Activated naive CD8-positive, alpha-beta T cell treated with anti-CD3 and anti-CD28 coated beads for 36 hours (primary cell): Measurements from ENCODE around the gene TTC28. TPM values are rescaled to one million over a fixed set of nuclear protein-coding genes. Genes with fewer than 3 reads are reported as not detected.
"Not testable (repeated sequence)": the region's sequence is repeated elsewhere in the genome, so short reads cannot be mapped to it uniquely, and the experiment has no call there.

ENCODE experiments used
- DNase-seq: peaks from one replicate; pipeline ENCODE4 v3.0.0; 2021
- H3K27ac Mint-ChIP-seq: one replicate; pipeline ENCODE4 v1.8.0; 2022; ENCODE audit warnings: mild to moderate bottlenecking, moderate library complexity, mixed read lengths
- H3K27me3 Mint-ChIP-seq: one replicate; pipeline ENCODE4 v1.8.0; 2022; ENCODE audit warnings: mild to moderate bottlenecking, mixed read lengths
- H3K36me3 Mint-ChIP-seq: one replicate; pipeline ENCODE4 v1.8.0; 2021; ENCODE audit warnings: mild to moderate bottlenecking, mixed read lengths
- H3K4me1 Mint-ChIP-seq: one replicate; pipeline ENCODE4 v1.8.0; 2021; ENCODE audit warnings: mixed read lengths
- H3K4me3 Mint-ChIP-seq: one replicate; pipeline ENCODE4 v1.8.0; 2022; ENCODE audit warnings: mild to moderate bottlenecking, moderate library complexity, mixed read lengths
- H3K9me3 Mint-ChIP-seq: one replicate; pipeline ENCODE4 v1.8.0; 2022; ENCODE audit warnings: mixed read lengths
- total RNA-seq, 2 experiments: library from RNA; stranded (reverse); gene quantifications; one replicate each; pipeline ENCODE4 v1.2.3, GENCODE V29; 2021

TTC28 gene
- total RNA-seq, 2 experiments from 2014 or later: 1.0 to 1.9 TPM

- Mint-ChIP-seq H3K36me3 (no peaks in the 10 kb centered on the region), H3K27ac (no peak overlapping the region), H3K9me3 (no peaks in the 10 kb centered on the region), H3K4me1 (no peaks in the 10 kb centered on the region), H3K4me3 (no peak overlapping the region), H3K27me3 (no peaks in the 10 kb centered on the region)
- no peak for DNase-seq
Observed at GRCh38 chr22:28105413-28105812, 574.2 kb downstream of the TTC28 start.

DNA sequence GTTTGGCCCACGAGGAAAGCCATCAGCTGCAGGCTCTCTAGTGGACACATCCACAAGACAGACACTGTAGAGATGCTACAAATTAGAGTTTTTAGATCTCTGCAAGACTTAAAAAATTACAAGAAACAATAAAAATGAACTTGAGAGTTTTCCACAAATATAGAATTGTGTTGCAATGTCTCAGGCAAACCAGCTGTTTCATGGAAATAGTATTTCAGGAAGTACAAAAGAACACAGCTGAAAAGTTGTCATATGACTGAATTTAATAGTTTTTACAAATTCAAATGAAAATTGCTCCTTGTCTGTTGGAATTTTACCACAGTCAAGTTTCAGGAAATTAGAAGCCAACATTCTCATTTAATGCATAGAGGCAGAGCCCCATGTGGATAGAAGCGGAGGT, 576.0 kb downstream of the TTC28 start:
- H3K27me3 Mint-ChIP-seq: no peaks in the 10 kb centered on the region
- H3K36me3 Mint-ChIP-seq: no peaks in the 10 kb centered on the region
- H3K9me3 Mint-ChIP-seq: no peaks in the 10 kb centered on the region
- H3K27ac Mint-ChIP-seq: no peak overlapping the region
- H3K4me3 Mint-ChIP-seq: no peak overlapping the region
- DNase-seq: no peak
- H3K4me1 Mint-ChIP-seq: no peaks in the 10 kb centered on the region

- Mint-ChIP-seq H3K27me3 (no peaks in the 10 kb centered on the region), H3K27ac (no peak overlapping the region), H3K4me1 (no peaks in the 10 kb centered on the region), H3K36me3 (no peaks in the 10 kb centered on the region), H3K4me3 (no peak overlapping the region), H3K9me3 (no peaks in the 10 kb centered on the region)
- no peak for DNase-seq
Observed at GRCh38 chr22:28102151-28102812, 577.4 kb downstream of the TTC28 start.

DNA sequence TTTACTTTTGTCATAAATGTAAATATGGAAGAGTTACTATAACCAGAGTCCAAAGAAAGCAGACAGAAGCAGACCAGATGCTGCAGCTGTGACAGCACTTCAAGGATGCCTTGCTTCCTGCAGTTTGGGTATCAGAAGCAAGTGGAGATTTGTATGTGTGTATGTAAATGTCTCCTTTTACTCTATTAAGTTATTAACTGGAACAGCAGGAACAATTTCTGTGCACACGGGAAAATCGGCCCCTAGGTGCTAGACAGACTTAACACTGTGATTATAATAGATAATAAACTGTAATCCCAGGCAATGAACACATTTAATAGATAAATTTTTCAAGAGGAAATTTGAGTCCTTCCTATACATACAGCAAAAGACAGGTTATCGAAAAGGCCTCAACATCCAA, 582.0 kb downstream of the TTC28 start:
- Mint-ChIP-seq H3K4me1 (no peaks in the 10 kb centered on the region), H3K27me3 (no peaks in the 10 kb centered on the region), H3K9me3 (no peaks in the 10 kb centered on the region), H3K36me3 (no peaks in the 10 kb centered on the region), H3K4me3 (no peak overlapping the region), H3K27ac (no peak overlapping the region)
- no peak for DNase-seq

- Mint-ChIP-seq H3K27me3 (no peaks in the 10 kb centered on the region), H3K27ac (no peak overlapping the region), H3K4me3 (no peak overlapping the region), H3K4me1 (no peaks in the 10 kb centered on the region), H3K9me3 (no peaks in the 10 kb centered on the region), H3K36me3 (no peaks in the 10 kb centered on the region)
- no peak for DNase-seq
Observed at GRCh38 chr22:28096161-28096560, 583.5 kb downstream of the TTC28 start.

DNA sequence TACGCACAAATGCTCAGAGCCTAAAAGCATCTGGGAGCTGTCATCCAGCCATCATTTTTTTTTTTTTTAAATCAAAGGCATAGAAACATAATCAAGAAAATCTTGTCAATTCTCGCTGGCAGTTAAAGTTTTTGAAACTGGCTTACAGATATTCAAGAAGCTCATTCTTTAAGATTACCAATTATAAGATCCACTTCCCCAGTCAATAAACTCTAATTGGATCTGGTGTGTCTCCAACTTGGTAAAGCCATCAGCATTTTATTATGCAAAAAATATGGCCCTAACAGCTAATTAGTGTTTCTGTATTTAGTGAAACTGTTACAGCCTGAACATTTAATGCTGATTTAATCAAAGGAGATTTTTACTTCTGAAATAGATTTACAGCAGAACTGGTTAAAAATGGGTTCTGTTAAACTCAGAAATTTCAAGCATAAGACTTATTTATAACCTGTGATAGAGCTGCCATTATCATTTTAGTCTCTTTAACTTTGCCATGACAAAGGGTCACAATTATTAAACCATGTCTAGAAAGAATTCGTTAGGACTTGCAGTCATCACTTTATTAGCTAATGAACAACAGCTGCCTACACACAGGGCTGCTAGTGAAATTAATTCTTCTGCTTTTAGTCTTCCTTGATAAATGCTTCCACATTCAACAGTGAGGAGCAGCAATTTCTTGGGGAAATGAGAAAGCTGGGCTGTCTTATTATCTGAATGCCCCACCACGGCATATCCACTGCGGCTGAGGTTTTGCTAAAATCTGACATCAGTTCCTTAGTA, 584.1 kb downstream of the TTC28 start:
- no peak for DNase-seq
- Mint-ChIP-seq H3K4me1 (no peaks in the 10 kb centered on the region), H3K36me3 (no peaks in the 10 kb centered on the region), H3K9me3 (no peaks in the 10 kb centered on the region), H3K27me3 (no peaks in the 10 kb centered on the region), H3K4me3 (no peak overlapping the region), H3K27ac (no peak overlapping the region)

DNA sequence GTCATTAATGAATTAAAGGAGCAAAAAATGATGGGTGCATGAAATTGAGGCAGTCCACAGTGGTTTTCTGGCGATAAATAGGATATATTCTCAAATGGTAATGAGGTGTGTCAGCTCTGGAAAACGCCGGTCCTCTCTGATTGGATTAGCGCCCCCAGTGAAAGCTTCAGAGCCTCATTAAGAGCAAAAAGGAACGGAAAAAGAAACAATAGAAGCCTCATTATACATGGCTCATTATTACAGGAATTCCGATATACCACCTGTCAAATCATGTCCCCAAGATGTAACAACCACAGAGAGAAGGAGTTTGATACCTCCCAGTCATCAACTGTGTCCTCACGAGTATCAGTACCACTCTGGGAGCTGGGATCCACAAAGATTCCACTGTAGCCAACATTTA, 584.9 kb downstream of the TTC28 start:
- no peak for DNase-seq
- Mint-ChIP-seq H3K27ac (no peak overlapping the region), H3K36me3 (no peaks in the 10 kb centered on the region), H3K4me3 (no peak overlapping the region), H3K4me1 (no peaks in the 10 kb centered on the region), H3K9me3 (no peaks in the 10 kb centered on the region), H3K27me3 (no peaks in the 10 kb centered on the region)

- no peaks in the 10 kb centered on the region for H3K9me3 Mint-ChIP-seq
- no peak overlapping the region for H3K4me3 Mint-ChIP-seq
- no peak for DNase-seq
- no peaks in the 10 kb centered on the region for H3K27me3 Mint-ChIP-seq
- peaks cover 2% of the 10 kb centered on the region for H3K36me3 Mint-ChIP-seq
- H3K4me1 Mint-ChIP-seq: no peaks in the 10 kb centered on the region
- H3K27ac Mint-ChIP-seq: no peak overlapping the region
Observed at GRCh38 chr22:28093711-28094110, 585.9 kb downstream of the TTC28 start.

DNA sequence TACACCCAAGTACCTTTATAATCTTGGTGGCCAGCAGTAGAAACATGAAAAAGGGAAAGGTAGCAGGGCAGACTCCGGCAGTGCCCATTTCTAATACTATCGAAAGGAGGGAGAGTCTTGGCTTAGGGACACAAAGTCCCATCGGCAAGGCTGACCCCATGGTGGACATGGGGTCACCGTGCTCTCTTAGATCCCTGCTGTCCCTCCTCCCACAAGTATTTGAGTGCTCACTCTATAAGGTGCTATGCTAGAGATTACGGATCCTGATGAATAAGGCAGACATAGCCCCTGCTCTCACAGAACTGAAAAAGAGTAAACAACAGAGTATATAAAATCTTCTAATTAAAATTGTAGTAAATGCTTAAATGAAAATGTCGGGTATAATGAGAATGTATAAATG, 588.2 kb downstream of the TTC28 start:
- Mint-ChIP-seq H3K4me3 (no peak overlapping the region), H3K4me1 (no peaks in the 10 kb centered on the region), H3K36me3 (peaks cover 6% of the 10 kb centered on the region), H3K27me3 (no peaks in the 10 kb centered on the region), H3K9me3 (no peaks in the 10 kb centered on the region), H3K27ac (no peak overlapping the region)
- DNase-seq: no peak

DNA sequence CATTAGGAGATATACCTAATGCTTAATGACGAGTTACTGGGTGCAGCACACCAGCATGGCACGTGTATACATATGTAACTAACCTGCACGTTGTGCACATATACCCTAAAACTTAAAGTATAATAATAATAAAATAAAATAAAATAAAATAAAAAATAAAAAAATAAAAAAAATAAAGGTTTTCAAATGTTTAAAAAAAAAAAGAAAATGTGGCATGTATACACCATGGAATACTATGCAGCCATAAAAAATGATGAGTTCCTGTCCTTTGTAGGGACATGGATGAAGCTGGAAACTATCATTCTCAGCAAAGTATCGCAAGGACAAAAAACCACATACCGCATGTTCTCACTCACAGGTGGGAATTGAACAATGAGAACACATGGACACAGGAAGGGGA, 590.1 kb downstream of the TTC28 start:
- H3K9me3 Mint-ChIP-seq, H3K27ac Mint-ChIP-seq, H3K4me3 Mint-ChIP-seq, H3K27me3 Mint-ChIP-seq, DNase-seq, H3K4me1 Mint-ChIP-seq: not testable (repeated sequence)
- peaks cover 11% of the 10 kb centered on the region for H3K36me3 Mint-ChIP-seq

DNA sequence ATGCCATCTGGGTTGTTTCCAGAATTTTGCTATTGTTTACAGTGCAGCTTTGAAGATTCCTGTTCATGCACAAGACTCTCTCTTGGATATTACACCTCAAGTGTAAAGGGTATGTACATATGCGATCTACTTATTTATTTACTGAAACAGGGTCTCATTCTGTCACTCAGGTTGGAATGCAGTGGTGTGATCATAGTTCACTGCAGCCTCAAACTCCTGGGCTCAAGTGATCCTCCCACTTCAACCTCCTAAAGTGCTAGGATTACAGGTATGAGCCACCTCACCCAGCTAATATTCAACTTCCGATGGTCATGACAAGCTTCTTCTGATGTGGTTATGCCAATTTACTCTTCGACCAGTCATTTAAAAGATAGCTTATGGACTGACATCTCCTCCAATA, 602.5 kb downstream of the TTC28 start:
- Mint-ChIP-seq H3K36me3 (no peaks in the 10 kb centered on the region), H3K4me1 (no peaks in the 10 kb centered on the region), H3K9me3 (no peaks in the 10 kb centered on the region), H3K27me3 (no peaks in the 10 kb centered on the region), H3K27ac (no peak overlapping the region), H3K4me3 (no peak overlapping the region)
- no peak for DNase-seq

DNA sequence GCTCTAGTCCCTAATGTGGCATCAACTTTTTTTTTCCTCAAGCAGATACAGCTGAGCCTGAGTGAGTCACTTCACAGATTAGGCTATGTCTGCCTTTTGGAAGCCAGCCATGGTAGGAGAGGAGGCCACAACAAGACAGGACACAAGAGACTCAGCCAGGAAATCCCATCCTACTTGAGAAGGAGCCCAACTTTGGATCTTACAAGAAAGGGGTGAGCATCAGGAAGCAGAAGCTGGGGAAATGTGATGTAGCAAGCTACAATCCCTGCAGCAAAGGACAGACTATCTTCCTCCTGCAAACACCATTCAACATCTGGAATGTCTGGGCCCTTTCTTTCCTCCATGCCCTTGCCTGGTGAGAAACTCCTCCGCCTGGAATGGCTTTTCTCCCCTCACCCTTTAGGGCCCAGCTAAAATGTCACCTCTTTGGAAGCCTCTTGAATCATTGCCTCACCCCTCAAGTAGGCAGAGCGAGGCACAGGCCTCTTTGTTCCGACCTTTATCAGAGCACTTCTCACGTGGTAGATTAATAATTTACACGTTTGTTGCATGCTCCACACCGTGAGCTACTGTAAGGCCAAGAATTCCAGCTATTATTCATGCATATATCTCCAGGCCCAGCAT, 604.2 kb downstream of the TTC28 start:
- no peak for DNase-seq
- Mint-ChIP-seq H3K36me3 (no peaks in the 10 kb centered on the region), H3K9me3 (no peaks in the 10 kb centered on the region), H3K27me3 (no peaks in the 10 kb centered on the region), H3K27ac (no peak overlapping the region), H3K4me1 (no peaks in the 10 kb centered on the region), H3K4me3 (no peak overlapping the region)

DNA sequence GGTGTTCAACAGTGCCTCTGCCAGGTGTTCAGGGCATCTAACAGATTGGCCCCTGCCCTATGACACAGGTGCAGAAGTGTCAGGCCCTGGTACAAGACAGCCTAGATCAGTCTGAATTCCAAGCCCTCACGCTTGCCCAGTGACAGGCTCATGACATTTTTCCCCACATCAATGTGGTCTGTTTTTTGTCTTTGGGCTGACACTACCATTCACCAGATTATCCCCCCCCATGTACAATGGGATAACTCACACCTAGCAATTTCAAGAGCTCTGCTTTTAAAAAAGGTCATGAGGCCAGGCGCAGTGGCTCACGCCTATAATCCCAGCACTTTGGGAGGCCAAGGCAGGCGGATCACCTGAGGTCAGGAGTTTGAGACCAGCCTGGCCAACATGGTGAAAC, 605.1 kb downstream of the TTC28 start:
- Mint-ChIP-seq H3K36me3 (no peaks in the 10 kb centered on the region), H3K4me3 (no peak overlapping the region), H3K9me3 (no peaks in the 10 kb centered on the region), H3K27me3 (no peaks in the 10 kb centered on the region), H3K4me1 (no peaks in the 10 kb centered on the region), H3K27ac (no peak overlapping the region)
- no peak for DNase-seq

GRCh38 chr22:28072066-28072465, 607.6 kb downstream of the TTC28 start:
- no peaks in the 10 kb centered on the region for H3K4me1 Mint-ChIP-seq
- H3K36me3 Mint-ChIP-seq: no peaks in the 10 kb centered on the region
- no peak overlapping the region for H3K4me3 Mint-ChIP-seq
- no peaks in the 10 kb centered on the region for H3K27me3 Mint-ChIP-seq
- DNase-seq: no peak
- H3K9me3 Mint-ChIP-seq: no peaks in the 10 kb centered on the region
- H3K27ac Mint-ChIP-seq: no peak overlapping the region

GRCh38 chr22:28068826-28069225, 610.8 kb downstream of the TTC28 start:
- DNase-seq: no peak
- H3K4me1 Mint-ChIP-seq: no peaks in the 10 kb centered on the region
- H3K27ac Mint-ChIP-seq: no peak overlapping the region
- no peak overlapping the region for H3K4me3 Mint-ChIP-seq
- no peaks in the 10 kb centered on the region for H3K27me3 Mint-ChIP-seq
- no peaks in the 10 kb centered on the region for H3K9me3 Mint-ChIP-seq
- no peaks in the 10 kb centered on the region for H3K36me3 Mint-ChIP-seq

- no peak overlapping the region for H3K27ac Mint-ChIP-seq
- H3K4me3 Mint-ChIP-seq: no peak overlapping the region
- H3K9me3 Mint-ChIP-seq: no peaks in the 10 kb centered on the region
- no peaks in the 10 kb centered on the region for H3K27me3 Mint-ChIP-seq
- H3K4me1 Mint-ChIP-seq: no peaks in the 10 kb centered on the region
- peaks cover 2% of the 10 kb centered on the region for H3K36me3 Mint-ChIP-seq
- no peak for DNase-seq
Observed at GRCh38 chr22:28064920-28065319, 614.7 kb downstream of the TTC28 start.
